Right atrium auricular region (tissue), 2 donors: ENCODE measurements around the gene COMT. TPM values are rescaled to one million over a fixed set of nuclear protein-coding genes. Genes with fewer than 3 reads are reported as not detected.

ENCODE experiments used
- DNase-seq: peaks from one replicate; pipeline ENCODE4 v3.0.0-alpha.2; 2019; ENCODE audit warnings: low spot score
- H3K27ac ChIP-seq, 2 donors: fragments of 200-600 bp; sonication (generic); 1 replicate in 1 of 2; 2 replicates in 1 of 2; pipeline ENCODE4 v1.5.1; 2016 to 2019
- H3K27me3 ChIP-seq, 2 donors: fragments of 200-600 bp; sonication (generic); one replicate each; pipeline versions ENCODE4 v1.5.1 to v1.6.0; 2017 to 2019
- H3K36me3 ChIP-seq: fragments of 200-600 bp; sonication (generic); one replicate; pipeline ENCODE4 v1.5.1; 2016
- H3K4me1 ChIP-seq, 2 donors: fragments of 200-600 bp; sonication (generic); one replicate each; pipeline versions ENCODE4 v1.5.1 to v1.6.0; 2017 to 2019
- H3K4me3 ChIP-seq, 2 donors: fragments of 200-600 bp; sonication (generic); 1 replicate in 1 of 2; 2 replicates in 1 of 2; pipeline ENCODE4 v1.5.1; 2017 to 2019; ENCODE audit warnings: mild to moderate bottlenecking in 1 of 2, moderate library complexity in 1 of 2
- H3K9me3 ChIP-seq, 2 donors: fragments of 200-600 bp; sonication (generic); one replicate each; pipeline ENCODE4 v1.5.1; 2019
- CTCF ChIP-seq, 2 donors: fragments of 200-600 bp; sonication (generic); IDR thresholded peaks; one replicate each; pipeline ENCODE4 v1.5.1; 2019; ENCODE audit warnings: antibody characterized with exemption in 2 of 2
- total RNA-seq, 2 donors: library from RNA; depleted of rRNA; stranded (reverse); fragments of >200 nt; gene quantifications; one replicate each; pipeline ENCODE4 v1.1.0, GENCODE V29; 2016

COMT gene
- total RNA-seq, 2 donors from 2014 or later: 142 to 195 TPM

DNA sequence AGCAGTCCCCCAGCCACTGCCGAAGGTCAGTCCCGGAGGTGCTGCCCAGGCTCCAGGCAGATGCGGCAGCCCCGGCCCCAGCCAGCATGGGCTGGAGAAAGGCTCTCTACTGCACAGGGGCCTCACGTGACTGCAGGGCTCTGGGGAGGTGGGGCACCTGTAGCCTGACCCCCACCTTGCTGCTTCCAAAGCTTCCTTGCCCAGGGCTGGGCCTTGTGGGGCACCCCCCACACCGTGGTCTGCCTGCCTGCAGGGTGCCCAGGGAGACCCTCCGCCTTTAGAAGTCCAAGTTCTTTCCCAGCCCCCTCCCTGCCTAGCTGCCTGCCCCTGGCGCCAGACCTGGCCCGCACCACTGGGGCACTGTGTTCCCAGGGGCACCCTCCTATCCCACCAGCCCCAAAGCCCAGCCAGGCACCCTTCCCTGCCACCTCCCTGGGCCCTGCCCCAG lies 28.5 kb downstream of the COMT start:
- no peaks in the 10 kb centered on the region for H3K9me3 ChIP-seq
- H3K27me3 ChIP-seq: no peaks in the 10 kb centered on the region
- peaks cover 43% of the 10 kb centered on the region for H3K36me3 ChIP-seq
- H3K4me3 ChIP-seq: no peak overlapping the region
- H3K27ac ChIP-seq: peak overlapping the region in 1 of 2 donors; percentile 64
- peaks cover 0 to 8% of the 10 kb centered on the region in 2 donors for H3K4me1 ChIP-seq
- DNase-seq: no peak
- TF ChIP-seq CTCF (IDR thresholded peaks at IDR 0.05): no peak

GRCh38 chr22:19970479-19971275 lies 29.1 kb downstream of the COMT start:
- Histone ChIP-seq H3K36me3 (peaks cover 43% of the 10 kb centered on the region), H3K4me3 (no peak overlapping the region), H3K27ac (peak overlapping the region in 1 of 2 donors; percentile 64), H3K9me3 (no peaks in the 10 kb centered on the region), H3K27me3 (no peaks in the 10 kb centered on the region), H3K4me1 (peaks cover 0 to 8% of the 10 kb centered on the region in 2 donors)
- no peak for DNase-seq
- peak; percentile 96 to 99 for TF ChIP-seq CTCF (IDR thresholded peaks at IDR 0.05)

DNA sequence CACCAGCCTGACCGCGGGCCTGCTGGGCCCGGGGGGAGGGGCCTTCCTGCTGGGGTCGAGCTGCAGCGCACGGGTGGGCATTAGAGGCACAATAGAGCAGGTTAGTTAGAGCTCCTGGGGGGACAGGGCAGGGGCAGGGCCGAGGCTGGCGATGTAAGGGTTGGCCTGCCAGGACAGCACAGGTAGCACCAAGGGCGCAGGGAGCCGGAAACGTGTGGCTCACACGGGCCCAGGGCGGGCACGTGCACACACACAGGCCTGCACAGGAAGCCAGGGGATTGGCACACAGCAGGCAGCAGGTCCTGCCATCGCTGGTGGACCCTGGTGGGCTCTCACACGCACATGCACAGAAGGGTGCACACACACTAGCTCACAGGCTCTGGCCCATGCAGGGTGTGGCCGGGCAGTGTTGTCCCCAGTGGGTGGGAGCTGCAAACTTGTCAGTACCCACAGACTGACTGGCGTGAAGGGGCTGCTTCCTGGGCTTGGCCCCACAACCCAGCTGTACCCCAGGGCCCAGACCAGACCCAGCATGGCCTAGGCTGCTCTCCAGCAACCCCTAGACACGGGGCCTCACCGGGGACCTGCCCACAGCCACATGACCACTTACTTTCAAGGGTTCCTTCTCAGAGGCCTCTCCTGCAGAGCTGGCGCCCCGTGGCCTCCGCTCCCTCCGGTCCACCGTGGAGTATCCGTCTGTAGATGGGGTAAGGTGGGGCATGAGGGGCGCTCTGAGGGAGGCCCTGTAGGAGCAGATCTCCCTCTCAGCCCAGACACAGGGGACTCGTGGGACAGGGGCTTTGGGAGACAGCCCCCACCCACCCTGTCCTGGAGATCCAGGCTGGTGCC lies 29.9 kb downstream of the COMT start:
- DNase-seq: no peak
- H3K9me3 ChIP-seq: no peaks in the 10 kb centered on the region
- no peak for TF ChIP-seq CTCF (IDR thresholded peaks at IDR 0.05)
- no peak overlapping the region for H3K27ac ChIP-seq
- peaks cover 43% of the 10 kb centered on the region for H3K36me3 ChIP-seq
- no peak overlapping the region for H3K4me3 ChIP-seq
- H3K4me1 ChIP-seq: peaks cover 0 to 8% of the 10 kb centered on the region in 2 donors
- no peaks in the 10 kb centered on the region for H3K27me3 ChIP-seq

- no peak for TF ChIP-seq CTCF (IDR thresholded peaks at IDR 0.05)
These were observed 30.7 kb downstream of the COMT start for GRCh38 chr22:19972251-19972650.

DNA sequence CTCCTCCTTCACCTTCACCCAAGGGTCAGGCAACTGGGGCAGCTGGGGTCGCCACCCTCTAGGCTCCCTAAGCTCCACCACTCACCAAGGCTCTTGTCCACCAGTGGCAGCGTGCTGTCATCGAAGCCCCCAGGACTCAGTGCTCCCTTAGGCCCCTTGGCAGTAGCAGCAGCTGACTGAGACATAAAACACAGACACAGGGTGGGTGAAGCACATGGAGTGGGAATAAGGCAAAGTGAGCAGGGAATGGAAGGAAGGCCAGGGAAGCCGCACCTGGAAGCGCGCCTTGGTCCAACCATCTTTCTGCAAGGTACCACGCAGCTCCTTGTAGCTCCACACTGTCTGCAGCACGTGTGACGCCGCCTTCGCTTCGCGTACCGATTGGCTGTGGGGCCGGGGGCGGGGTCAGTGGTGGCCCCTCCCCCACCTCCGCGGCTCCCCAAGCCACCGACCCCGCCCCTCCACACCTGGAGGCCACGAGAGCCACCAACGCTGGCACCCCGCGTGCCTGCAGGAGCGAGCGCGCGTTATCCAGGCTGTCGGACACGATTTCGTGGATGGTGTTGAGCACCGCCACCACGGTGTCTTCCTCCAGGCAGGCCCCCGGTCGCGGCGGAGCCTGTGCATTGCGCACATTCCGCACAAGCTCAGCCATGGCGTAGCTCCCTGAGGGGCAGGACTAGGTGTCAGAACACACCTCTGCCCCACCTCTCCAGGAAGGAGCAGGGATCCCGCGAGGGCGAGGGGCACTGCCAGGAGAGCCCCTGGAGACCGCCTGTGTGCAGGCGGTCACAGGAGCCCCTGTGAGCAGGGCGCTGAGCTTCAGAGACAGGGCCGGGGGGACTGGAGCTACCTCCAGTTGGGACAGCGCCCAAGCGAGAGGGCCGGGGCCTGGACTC lies 31.3 kb downstream of the COMT start:
- H3K27ac ChIP-seq: no peak overlapping the region
- H3K9me3 ChIP-seq: no peaks in the 10 kb centered on the region
- H3K36me3 ChIP-seq: peaks cover 40% of the 10 kb centered on the region
- peaks cover 0 to 8% of the 10 kb centered on the region in 2 donors for H3K4me1 ChIP-seq
- H3K4me3 ChIP-seq: no peak overlapping the region
- TF ChIP-seq CTCF (IDR thresholded peaks at IDR 0.05): no peak
- no peaks in the 10 kb centered on the region for H3K27me3 ChIP-seq
- no peak for DNase-seq

More at GRCh38 chr22:19972251-19972650, 30.7 kb downstream of the COMT start:
- H3K4me3 ChIP-seq: no peak overlapping the region
- H3K9me3 ChIP-seq: no peaks in the 10 kb centered on the region
- DNase-seq: no peak
- peaks cover 43% of the 10 kb centered on the region for H3K36me3 ChIP-seq
- H3K4me1 ChIP-seq: peaks cover 0 to 8% of the 10 kb centered on the region in 2 donors
- no peaks in the 10 kb centered on the region for H3K27me3 ChIP-seq
- no peak overlapping the region for H3K27ac ChIP-seq
